Stomach (tissue), 9 donors: ENCODE data around the gene USP36. TPM values are rescaled to one million over a fixed set of nuclear protein-coding genes. Genes with fewer than 3 reads are reported as not detected.

Experiments used
- DNase-seq, 2 donors: peaks; one replicate each; pipeline versions ENCODE4 v3.0.0 to v3.0.0-alpha.2; 2013 to 2019
- H3K27ac ChIP-seq, 5 donors: fragments of 200-600 bp in 4 of 5; sonication (generic) in 4 of 5; one replicate each; pipeline ENCODE4 v1.5.1; 2013 to 2019; ENCODE audit warnings: mild to moderate bottlenecking in 1 of 5, moderate library complexity in 1 of 5
- H3K27me3 ChIP-seq, 3 donors: fragments of 200-600 bp; sonication (generic); one replicate each; pipeline ENCODE4 v1.5.1; 2017 to 2019; ENCODE audit warnings: mixed run types in 1 of 3
- H3K36me3 ChIP-seq, 4 donors: fragments of 200-600 bp; sonication (generic); 1 replicate in 3 of 4; 2 replicates in 1 of 4; pipeline ENCODE4 v1.5.1; 2016 to 2019
- H3K4me1 ChIP-seq, 4 donors: fragments of 200-600 bp; sonication (generic); one replicate each; pipeline ENCODE4 v1.5.1; 2016 to 2019
- H3K4me3 ChIP-seq, 4 donors: fragments of 200-600 bp; sonication (generic) in 3 of 4; one replicate each; pipeline ENCODE4 v1.5.1; 2016 to 2019; ENCODE audit warnings: mild to moderate bottlenecking in 1 of 4
- H3K9me3 ChIP-seq, 4 donors: fragments of 200-600 bp; sonication (generic); one replicate each; pipeline ENCODE4 v1.5.1; 2016 to 2019
- EP300 ChIP-seq: sonication (generic); formaldehyde crosslinking; IDR thresholded peaks from one replicate; pipeline ENCODE4 v1.6.1; 2017; ENCODE audit warnings: antibody characterized with exemption
- POLR2A ChIP-seq, 4 donors: fragments of 450-650 bp; IDR thresholded peaks; one replicate each; pipeline ENCODE4 v1.6.1; 2016; ENCODE audit warnings: antibody characterized with exemption in 4 of 4, control low read depth in 2 of 4, mild to moderate bottlenecking in 1 of 4, moderate library complexity in 1 of 4
- POLR2AphosphoS5 ChIP-seq, 3 donors: sonication (generic); formaldehyde crosslinking; IDR thresholded peaks; one replicate each; pipeline ENCODE4 v1.6.1; 2016; ENCODE audit warnings: antibody characterized with exemption in 3 of 3
- WGBS, 5 donors: extraction: QIAGEN DNeasy Blood & Tissue Kit in 3 of 5; methylation state at CpG; one replicate each; pipeline versions ENCODE4 v1.1.5 to v1.1.7; 2013 to 2018; 5-methylcytosine and 5-hydroxymethylcytosine counted together
- intact Hi-C: fragments of 100-400 bp; cut with DNase I; formaldehyde crosslinking; loops from one replicate; pipeline ENCODE4 v1.15.1; 2023; ENCODE audit warnings: low total_unique reads
- polyA plus RNA-seq, 3 donors: library from polyadenylated mRNA; stranded (reverse); fragments of 200-250 nt; gene quantifications; one replicate each; pipeline ENCODE4 v1.2.3, GENCODE V29; 2013
- total RNA-seq, 5 donors: library from RNA; depleted of rRNA; stranded (reverse); fragments of >200 nt; gene quantifications; one replicate each; pipeline versions ENCODE4 v1.1.0 to v1.2.3, GENCODE V29; 2014 to 2016
- TF ChIP-seq, protein P1 (sequence below), 7 experiments: fragments of 450-650 bp in 4 of 7; fragments of 200-600 bp in 3 of 7; sonication (generic) in 3 of 7; IDR thresholded peaks; one replicate each; pipeline ENCODE4 v1.5.1; 2016 to 2019; ENCODE audit warnings: antibody characterized with exemption in 7 of 7, control low read depth in 2 of 7, mild to moderate bottlenecking in 1 of 7
- donor health status: healthy with polysubstance abuse.
- donor health status: Bipolar disorder and iron deficiency.
- donor health status: healthy.

The USP36 gene
- total and polyA plus RNA-seq, 8 donors, result 14.2 to 106 (median 34.8) TPM

DNA sequence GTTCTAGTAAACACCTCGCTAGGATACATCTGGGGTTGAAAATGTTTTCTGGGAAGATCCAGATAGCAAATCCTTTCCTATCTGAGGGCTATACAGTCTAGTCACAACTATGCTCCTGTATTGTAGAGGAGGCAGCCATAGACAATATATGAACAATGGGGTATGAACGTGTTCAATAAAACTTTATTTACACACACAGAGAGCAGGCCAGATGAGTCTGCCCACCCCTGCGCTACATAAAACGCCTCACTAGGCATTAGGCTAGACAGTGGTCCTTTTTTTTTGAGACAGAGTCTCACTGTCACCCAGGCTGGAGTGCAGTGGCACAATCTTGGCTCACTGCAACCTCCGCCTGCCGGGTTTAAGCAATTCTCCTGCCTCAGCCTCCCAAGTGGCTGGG lies 11.1 kb downstream of the USP36 start:
- TF ChIP-seq, protein P1, sequence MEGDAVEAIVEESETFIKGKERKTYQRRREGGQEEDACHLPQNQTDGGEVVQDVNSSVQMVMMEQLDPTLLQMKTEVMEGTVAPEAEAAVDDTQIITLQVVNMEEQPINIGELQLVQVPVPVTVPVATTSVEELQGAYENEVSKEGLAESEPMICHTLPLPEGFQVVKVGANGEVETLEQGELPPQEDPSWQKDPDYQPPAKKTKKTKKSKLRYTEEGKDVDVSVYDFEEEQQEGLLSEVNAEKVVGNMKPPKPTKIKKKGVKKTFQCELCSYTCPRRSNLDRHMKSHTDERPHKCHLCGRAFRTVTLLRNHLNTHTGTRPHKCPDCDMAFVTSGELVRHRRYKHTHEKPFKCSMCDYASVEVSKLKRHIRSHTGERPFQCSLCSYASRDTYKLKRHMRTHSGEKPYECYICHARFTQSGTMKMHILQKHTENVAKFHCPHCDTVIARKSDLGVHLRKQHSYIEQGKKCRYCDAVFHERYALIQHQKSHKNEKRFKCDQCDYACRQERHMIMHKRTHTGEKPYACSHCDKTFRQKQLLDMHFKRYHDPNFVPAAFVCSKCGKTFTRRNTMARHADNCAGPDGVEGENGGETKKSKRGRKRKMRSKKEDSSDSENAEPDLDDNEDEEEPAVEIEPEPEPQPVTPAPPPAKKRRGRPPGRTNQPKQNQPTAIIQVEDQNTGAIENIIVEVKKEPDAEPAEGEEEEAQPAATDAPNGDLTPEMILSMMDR (IDR thresholded peaks at IDR 0.05), result no peak
- TF ChIP-seq POLR2AphosphoS5 (IDR thresholded peaks at IDR 0.05) (no peak), POLR2A (IDR thresholded peaks at IDR 0.05) (no peak), EP300 (no peak)
- WGBS, 5 donors, result 93 to 100% (median 96%) methylated on average over 6 of the region's 6 CpGs
- peaks cover 71 to 100% (median 100%) of the 10 kb centered on the region in 4 donors for H3K36me3 ChIP-seq

DNA sequence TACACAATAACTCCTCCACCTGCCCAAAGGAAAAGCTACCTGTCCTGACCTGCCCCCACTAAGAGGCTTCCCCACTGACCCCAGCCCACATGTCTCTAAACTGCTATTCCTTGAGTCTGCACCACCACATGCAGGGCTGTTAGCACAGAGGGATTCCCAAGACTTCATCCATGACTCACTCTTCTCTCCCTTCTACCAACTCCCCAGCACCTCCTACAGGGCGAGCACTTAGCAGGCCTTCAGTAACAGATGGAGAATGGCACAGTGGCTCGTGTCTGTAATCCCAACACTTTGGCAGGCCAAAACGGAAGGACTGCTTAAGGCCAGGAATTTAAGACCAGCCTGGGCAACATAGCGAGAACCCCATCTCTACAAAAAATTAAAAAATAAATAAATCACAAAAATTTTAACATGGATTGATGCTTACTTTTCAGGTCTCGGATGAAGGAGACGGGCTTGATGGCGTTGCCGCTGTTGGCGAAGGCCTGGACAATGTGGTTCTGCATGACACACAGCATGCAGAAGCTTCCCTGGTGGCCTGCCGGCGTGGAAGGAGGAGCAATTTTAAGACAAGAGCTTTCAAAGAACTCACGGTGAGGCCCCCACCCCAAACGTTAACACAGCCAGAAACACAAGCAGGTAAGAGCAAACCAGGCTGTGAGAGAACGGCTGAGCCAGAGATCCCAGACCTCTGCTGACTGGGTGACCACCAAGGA lies 12.0 kb downstream of the USP36 start:
- WGBS, 5 donors, result 92 to 94% (median 94%) methylated on average over 14 of the region's 14 CpGs
- H3K27me3 ChIP-seq, result no peaks in the 10 kb centered on the region
- intact Hi-C loops, result no loop called here
- peaks cover 72 to 100% (median 100%) of the 10 kb centered on the region in 4 donors for H3K36me3 ChIP-seq
- H3K4me3 ChIP-seq, result no peak overlapping the region
- no peak for DNase-seq
- no peak overlapping the region for H3K27ac ChIP-seq
- H3K9me3 ChIP-seq, result no peaks in the 10 kb centered on the region
- peaks cover 0 to 13% (median 3%) of the 10 kb centered on the region in 4 donors for H3K4me1 ChIP-seq
- TF ChIP-seq POLR2AphosphoS5 (IDR thresholded peaks at IDR 0.05), result no peak
- no peak for TF ChIP-seq POLR2A (IDR thresholded peaks at IDR 0.05)
- TF ChIP-seq, protein P1 (IDR thresholded peaks at IDR 0.05), result no peak
- no peak for TF ChIP-seq EP300

More for the DNA sequence above, 11.1 kb downstream of the USP36 start:
- Histone ChIP-seq H3K4me3 (no peak overlapping the region), H3K27ac (no peak overlapping the region), H3K4me1 (peaks cover 0 to 13% (median 3%) of the 10 kb centered on the region in 4 donors), H3K9me3 (no peaks in the 10 kb centered on the region), H3K27me3 (no peaks in the 10 kb centered on the region)
- DNase-seq, result no peak
- intact Hi-C loops, result no loop called here

DNA sequence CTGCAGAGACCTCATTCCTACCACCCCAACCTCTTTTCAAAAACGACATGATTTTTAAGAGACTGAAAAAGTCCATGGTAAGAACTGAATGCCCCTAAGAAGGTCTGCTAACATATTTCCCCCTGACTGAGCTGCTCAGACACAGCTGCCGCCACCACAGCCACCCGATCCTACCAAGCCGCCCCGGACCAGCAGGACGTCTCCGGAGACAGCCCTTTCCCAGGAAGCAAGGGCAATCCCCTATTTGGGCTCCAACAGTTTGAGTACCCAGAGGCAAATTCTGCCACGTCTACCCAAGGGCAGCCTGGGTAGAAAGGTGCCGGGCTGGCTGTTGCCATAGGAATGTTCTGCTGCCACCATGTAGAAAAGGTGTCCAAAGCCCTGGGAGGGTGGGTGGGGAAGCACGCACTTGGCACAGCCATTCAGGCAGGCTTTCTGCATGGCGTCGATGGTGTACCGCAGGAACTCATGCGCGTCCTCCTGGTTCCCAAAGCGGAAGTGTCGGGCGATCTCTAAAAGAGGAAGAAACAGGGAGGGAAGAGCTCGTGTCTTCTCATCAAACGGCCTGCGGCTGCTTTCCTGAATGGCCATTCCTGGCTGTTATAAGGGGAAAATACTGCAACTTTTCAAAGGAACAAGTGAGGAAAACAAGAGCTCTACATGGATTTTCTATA lies 13.6 kb downstream of the USP36 start:
- peak overlapping the region in 2 of 5 donors; percentile 32 to 36 for H3K27ac ChIP-seq
- peaks cover 73 to 100% (median 100%) of the 10 kb centered on the region in 4 donors for H3K36me3 ChIP-seq
- no peak for TF ChIP-seq POLR2A (IDR thresholded peaks at IDR 0.05)
- intact Hi-C loops, result no loop called here
- peaks cover 0 to 8% (median under 1%) of the 10 kb centered on the region in 4 donors for H3K4me1 ChIP-seq
- no peaks in the 10 kb centered on the region for H3K27me3 ChIP-seq
- H3K9me3 ChIP-seq, result no peaks in the 10 kb centered on the region
- DNase-seq, result no peak
- WGBS, 5 donors, result 85 to 96% (median 90%) methylated on average over 21 of the region's 21 CpGs
- no peak overlapping the region for H3K4me3 ChIP-seq

DNA sequence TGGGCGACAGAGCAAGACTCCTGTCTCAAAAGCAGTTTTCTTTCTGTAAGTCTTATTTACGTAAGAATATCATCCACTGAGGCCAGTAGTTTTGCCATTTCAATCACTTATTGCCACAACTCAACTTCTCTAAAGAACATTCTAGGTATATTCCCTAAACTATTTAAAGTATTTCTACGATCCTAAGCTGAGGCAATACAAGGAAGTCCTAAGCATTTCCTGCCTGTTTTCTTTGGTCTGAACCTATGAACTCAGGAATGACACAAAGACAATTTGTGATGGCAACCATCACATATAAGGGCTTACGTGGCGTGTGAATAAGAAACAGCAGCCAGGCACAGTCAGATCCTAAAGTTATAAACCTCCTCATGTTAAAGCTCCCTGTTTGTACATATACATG lies 14.2 kb downstream of the USP36 start:
- H3K36me3 ChIP-seq, result peaks cover 79 to 100% (median 100%) of the 10 kb centered on the region in 4 donors
- no peak for DNase-seq
- H3K27ac ChIP-seq, result peak overlapping the region in 3 of 5 donors; percentile 5 to 36 (median 32)
- TF ChIP-seq, protein P1 (IDR thresholded peaks at IDR 0.05), result no peak
- no peak for TF ChIP-seq EP300
- TF ChIP-seq POLR2A (IDR thresholded peaks at IDR 0.05), result no peak
- no peak overlapping the region for H3K4me3 ChIP-seq
- no peaks in the 10 kb centered on the region for H3K27me3 ChIP-seq
- peaks cover 0 to 7% (median 0%) of the 10 kb centered on the region in 4 donors for H3K4me1 ChIP-seq
- WGBS, 5 donors, result 87 to 95% (median 89%) methylated on average over 5 of the region's 5 CpGs
- intact Hi-C loops, result no loop called here
- no peaks in the 10 kb centered on the region for H3K9me3 ChIP-seq
